Cardiac muscle cell (in vitro differentiated cells and primary cell): ENCODE measurements around the gene FXYD4. TPM values are rescaled to one million over a fixed set of nuclear protein-coding genes. Genes with fewer than 3 reads are reported as not detected.

Experiments used
- DNase-seq, 2 donors: peaks; one replicate each; pipeline versions ENCODE4 v3.0.0 to v3.0.0-alpha.2; 2010 to 2017; ENCODE audit warnings: low read depth in 1 of 2, low spot score in 1 of 2
- H3K27ac ChIP-seq: fragments of 200-600 bp; sonication (generic); 2 replicates; pipeline ENCODE4 v1.5.1; 2016
- H3K27me3 ChIP-seq: fragments of 200-600 bp; sonication (generic); 2 replicates; pipeline ENCODE4 v1.6.0; 2016; ENCODE audit warnings: control low read depth
- H3K36me3 ChIP-seq: fragments of 200-600 bp; sonication (generic); 2 replicates; pipeline ENCODE4 v1.5.1; 2016; ENCODE audit warnings: control low read depth
- H3K4me1 ChIP-seq: fragments of 200-600 bp; sonication (generic); 2 replicates; pipeline ENCODE4 v1.8.1; 2017; ENCODE audit warnings: low read depth, mild to moderate bottlenecking, mixed run types
- H3K4me3 ChIP-seq: fragments of 200-600 bp; sonication (generic); 2 replicates; pipeline ENCODE4 v1.5.1; 2016; ENCODE audit warnings: mild to moderate bottlenecking
- H3K9me3 ChIP-seq: fragments of 200-600 bp; sonication (generic); 2 replicates; pipeline ENCODE4 v1.5.1; 2017; ENCODE audit warnings: low read depth, mild to moderate bottlenecking, control low read depth
- polyA plus RNA-seq: library from polyadenylated mRNA; unstranded; fragments of >200 nt; fragmentation: Nextera tagmentation; extraction: Ambion mirVana; gene quantifications from 2 replicates; pipeline ENCODE4 v1.2.1, GENCODE V29; 2016
- total RNA-seq: library from RNA; depleted of rRNA; stranded (reverse); fragments of >200 nt; gene quantifications from 2 replicates; pipeline ENCODE4 v1.2.3, GENCODE V29; 2016
- TF ChIP-seq, protein P1 (sequence below): IDR thresholded peaks from 2 replicates; pipeline ENCODE4 v1.5.1; 2012; ENCODE audit warnings: low read depth, mild to moderate bottlenecking, low read length

FXYD4 gene
- total and polyA plus RNA-seq, 2 experiments from 2014 or later = not detected

DNA sequence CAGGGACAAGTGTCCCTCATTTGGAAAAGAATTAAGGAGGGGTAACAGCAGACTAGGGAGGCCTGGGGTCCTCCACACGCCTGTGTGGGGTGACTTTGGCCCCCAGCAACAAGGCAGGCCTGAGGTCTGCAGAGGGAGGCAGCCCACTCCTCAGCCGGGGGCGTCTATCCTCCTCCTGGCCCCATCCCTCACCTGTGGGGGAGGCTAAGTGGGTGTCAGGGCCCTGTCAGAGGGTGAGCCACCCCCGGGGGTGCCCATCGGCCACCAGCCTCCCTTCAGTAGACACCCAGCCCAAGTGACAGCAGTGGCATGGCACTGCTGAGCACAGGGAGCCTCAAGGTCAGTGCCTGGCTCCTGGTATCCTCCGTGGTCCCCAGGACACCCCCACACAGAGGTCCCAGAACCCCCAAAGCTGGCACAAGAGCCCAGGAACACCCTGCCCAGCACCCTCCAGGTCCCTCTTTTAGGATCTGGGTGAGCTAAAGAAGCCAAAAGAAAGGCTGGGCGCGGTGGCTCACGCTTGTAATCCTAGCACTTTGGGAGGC lies 693 bp upstream of the FXYD4 start:
- TF ChIP-seq, protein P1, sequence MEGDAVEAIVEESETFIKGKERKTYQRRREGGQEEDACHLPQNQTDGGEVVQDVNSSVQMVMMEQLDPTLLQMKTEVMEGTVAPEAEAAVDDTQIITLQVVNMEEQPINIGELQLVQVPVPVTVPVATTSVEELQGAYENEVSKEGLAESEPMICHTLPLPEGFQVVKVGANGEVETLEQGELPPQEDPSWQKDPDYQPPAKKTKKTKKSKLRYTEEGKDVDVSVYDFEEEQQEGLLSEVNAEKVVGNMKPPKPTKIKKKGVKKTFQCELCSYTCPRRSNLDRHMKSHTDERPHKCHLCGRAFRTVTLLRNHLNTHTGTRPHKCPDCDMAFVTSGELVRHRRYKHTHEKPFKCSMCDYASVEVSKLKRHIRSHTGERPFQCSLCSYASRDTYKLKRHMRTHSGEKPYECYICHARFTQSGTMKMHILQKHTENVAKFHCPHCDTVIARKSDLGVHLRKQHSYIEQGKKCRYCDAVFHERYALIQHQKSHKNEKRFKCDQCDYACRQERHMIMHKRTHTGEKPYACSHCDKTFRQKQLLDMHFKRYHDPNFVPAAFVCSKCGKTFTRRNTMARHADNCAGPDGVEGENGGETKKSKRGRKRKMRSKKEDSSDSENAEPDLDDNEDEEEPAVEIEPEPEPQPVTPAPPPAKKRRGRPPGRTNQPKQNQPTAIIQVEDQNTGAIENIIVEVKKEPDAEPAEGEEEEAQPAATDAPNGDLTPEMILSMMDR = no peak
- H3K9me3 ChIP-seq = no peaks in the 10 kb centered on the region
- no peak for DNase-seq
- no peak overlapping the region for H3K27ac ChIP-seq
- no peaks in the 10 kb centered on the region for H3K36me3 ChIP-seq
- peaks cover 6% of the 10 kb centered on the region for H3K4me1 ChIP-seq
- H3K27me3 ChIP-seq = no peaks in the 10 kb centered on the region
- H3K4me3 ChIP-seq = no peak overlapping the region

- TF ChIP-seq, protein P1 = no peak
- H3K4me1 ChIP-seq = peaks cover 8% of the 10 kb centered on the region
- no peak for DNase-seq
These were observed 1.4 kb downstream of the FXYD4 start for GRCh38 chr10:43372765-43373361.

GRCh38 chr10:43373461-43373860 lies 2.0 kb downstream of the FXYD4 start:
- Histone ChIP-seq H3K36me3 (no peaks in the 10 kb centered on the region), H3K27ac (no peak overlapping the region), H3K4me3 (no peak overlapping the region), H3K9me3 (no peaks in the 10 kb centered on the region), H3K4me1 (peaks cover 11% of the 10 kb centered on the region), H3K27me3 (no peaks in the 10 kb centered on the region)
- TF ChIP-seq, protein P1 = no peak
- no peak for DNase-seq

More at GRCh38 chr10:43372765-43373361, 1.4 kb downstream of the FXYD4 start:
- H3K9me3 ChIP-seq = no peaks in the 10 kb centered on the region
- no peaks in the 10 kb centered on the region for H3K36me3 ChIP-seq
- H3K27ac ChIP-seq = no peak overlapping the region
- H3K4me3 ChIP-seq = no peak overlapping the region
- H3K27me3 ChIP-seq = no peaks in the 10 kb centered on the region

DNA sequence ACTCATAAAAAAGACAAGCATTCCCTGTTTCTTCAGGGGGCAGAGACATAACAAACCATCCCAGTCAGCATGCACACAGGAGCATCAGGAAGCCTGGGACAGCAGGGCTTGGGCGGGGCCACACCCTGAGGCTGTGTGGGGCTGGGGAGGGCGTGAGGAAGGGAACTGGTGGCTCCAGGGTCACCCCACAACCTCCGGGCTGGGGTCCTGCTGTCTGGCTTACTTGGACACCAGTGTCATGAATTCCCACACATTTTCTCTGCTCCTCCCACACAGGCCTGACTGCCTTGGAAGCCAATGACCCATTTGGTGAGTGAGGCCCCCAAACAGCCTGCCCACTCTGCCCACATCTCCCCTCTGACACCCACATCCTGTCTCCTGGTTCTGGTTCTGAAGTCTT lies 2.8 kb downstream of the FXYD4 start:
- TF ChIP-seq, protein P1 = no peak
- Histone ChIP-seq H3K4me3 (no peak overlapping the region), H3K36me3 (no peaks in the 10 kb centered on the region), H3K4me1 (peaks cover 11% of the 10 kb centered on the region), H3K27ac (no peak overlapping the region), H3K27me3 (no peaks in the 10 kb centered on the region), H3K9me3 (no peaks in the 10 kb centered on the region)
- DNase-seq = no peak

DNA sequence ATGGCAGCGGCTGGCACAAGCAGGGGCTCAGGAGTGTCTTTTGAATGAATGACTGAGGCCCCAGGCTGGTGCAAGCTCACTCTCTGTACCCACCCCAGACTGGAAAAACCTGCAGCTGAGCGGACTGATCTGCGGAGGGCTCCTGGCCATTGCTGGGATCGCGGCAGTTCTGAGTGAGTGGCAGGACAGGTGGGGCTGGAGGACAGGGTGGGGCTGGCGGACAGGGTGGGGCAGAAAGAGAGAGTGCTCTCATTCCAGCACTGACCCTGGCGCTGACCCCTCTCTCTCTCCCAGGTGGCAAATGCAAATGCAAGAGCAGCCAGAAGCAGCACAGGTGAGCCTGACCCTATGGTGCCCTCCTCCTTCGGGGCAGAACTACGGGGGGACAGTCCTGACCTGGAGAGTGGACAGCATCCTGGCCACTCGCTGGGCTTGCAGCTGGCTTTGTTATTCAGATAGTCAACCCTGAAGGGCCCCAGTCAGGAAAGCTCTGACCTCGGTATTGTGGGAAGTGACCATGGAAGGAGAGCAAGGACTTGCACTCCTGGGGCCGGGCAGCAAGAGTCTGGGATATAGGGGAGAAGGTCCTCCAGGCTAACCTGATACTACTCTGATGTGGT lies 4.1 kb downstream of the FXYD4 start:
- DNase-seq = no peak
- no peaks in the 10 kb centered on the region for H3K9me3 ChIP-seq
- no peaks in the 10 kb centered on the region for H3K36me3 ChIP-seq
- H3K27me3 ChIP-seq = no peaks in the 10 kb centered on the region
- H3K27ac ChIP-seq = no peak overlapping the region
- TF ChIP-seq, protein P1 = no peak
- H3K4me3 ChIP-seq = no peak overlapping the region
- peaks cover 11% of the 10 kb centered on the region for H3K4me1 ChIP-seq
